Mesenchymal stem cell (in vitro differentiated cells and primary cell): ENCODE results near the gene INPP5A.
"Not testable (repeated sequence)": the region's sequence is repeated elsewhere in the genome, so short reads cannot be mapped to it uniquely, and the experiment has no call there.

ENCODE experiments used
- DNase-seq: peaks from one replicate; pipeline ENCODE4 v3.0.0-alpha.2; 2013
- H2AFZ ChIP-seq: one replicate; pipeline ENCODE4 v1.6.1; 2013; ENCODE audit warnings: low read depth, mild to moderate bottlenecking, control low read depth, inconsistent platforms, low read length, moderate library complexity
- H2AK5ac ChIP-seq: 2 replicates; pipeline ENCODE4 v1.6.1; 2013; ENCODE audit warnings: low read length, moderate library complexity, mild to moderate bottlenecking, inconsistent platforms; ENCODE audit not compliant: severe bottlenecking
- H2BK120ac ChIP-seq: one replicate; pipeline ENCODE4 v1.6.1; 2013; ENCODE audit warnings: low read depth, mild to moderate bottlenecking, inconsistent platforms, low read length, moderate library complexity
- H2BK12ac ChIP-seq, 2 experiments: one replicate each; pipeline ENCODE4 v1.6.1; 2013; ENCODE audit warnings: inconsistent platforms in 2 of 2, low read length in 2 of 2, mild to moderate bottlenecking in 2 of 2, moderate library complexity in 2 of 2, control low read depth in 1 of 2
- H2BK15ac ChIP-seq: one replicate; pipeline ENCODE4 v1.6.1; 2013; ENCODE audit warnings: mild to moderate bottlenecking, low read depth, inconsistent platforms; ENCODE audit not compliant: poor library complexity, severe bottlenecking
- H2BK5ac ChIP-seq: 2 replicates; pipeline ENCODE4 v1.6.1; 2013; ENCODE audit warnings: low read depth, mild to moderate bottlenecking, low read length, control low read depth, inconsistent platforms; ENCODE audit not compliant: poor library complexity, severe bottlenecking
- H3K14ac ChIP-seq, 2 experiments: one replicate each; pipeline ENCODE4 v1.6.1; 2013; ENCODE audit warnings: inconsistent platforms in 2 of 2, low read length in 2 of 2, control low read depth in 1 of 2, mild to moderate bottlenecking in 1 of 2, moderate library complexity in 1 of 2
- H3K18ac ChIP-seq, 2 experiments: one replicate each; pipeline ENCODE4 v1.6.1; 2013; ENCODE audit warnings: inconsistent platforms in 2 of 2, low read length in 2 of 2, control low read depth in 1 of 2, low read depth in 1 of 2, mild to moderate bottlenecking in 1 of 2
- H3K23ac ChIP-seq, 2 experiments: one replicate each; pipeline ENCODE4 v1.6.1; 2013; ENCODE audit warnings: inconsistent platforms in 2 of 2, low read length in 2 of 2, mild to moderate bottlenecking in 2 of 2, moderate library complexity in 2 of 2, control low read depth in 1 of 2
- H3K27ac ChIP-seq: 2 replicates; pipeline ENCODE4 v1.5.1; 2013; ENCODE audit warnings: mild to moderate bottlenecking, moderate library complexity, low read length, control low read depth, inconsistent platforms; ENCODE audit not compliant: poor library complexity, severe bottlenecking
- H3K27me3 ChIP-seq, 2 experiments: 2 replicates each; pipeline versions ENCODE4 v1.6.1 to v1.7.0; 2013; ENCODE audit warnings: low read length in 2 of 2, mild to moderate bottlenecking in 2 of 2, moderate library complexity in 2 of 2, control low read depth in 1 of 2, inconsistent platforms in 1 of 2; ENCODE audit not compliant: control insufficient read depth in 1 of 2, insufficient read depth in 1 of 2
- H3K36me3 ChIP-seq, 2 experiments: 2 replicates each; pipeline versions ENCODE4 v1.6.1 to v1.7.0; 2013; ENCODE audit warnings: low read length in 2 of 2, control low read depth in 1 of 2, inconsistent platforms in 1 of 2, low read depth in 1 of 2, mild to moderate bottlenecking in 1 of 2; ENCODE audit not compliant: insufficient read depth in 2 of 2, control insufficient read depth in 1 of 2
- H3K4ac ChIP-seq, 2 experiments: one replicate each; pipeline ENCODE4 v1.6.1; 2013; ENCODE audit warnings: inconsistent platforms in 2 of 2, low read length in 2 of 2, mild to moderate bottlenecking in 2 of 2, moderate library complexity in 2 of 2, control low read depth in 1 of 2, low read depth in 1 of 2
- H3K4me1 ChIP-seq: 2 replicates; pipeline ENCODE4 v1.6.1; 2013; ENCODE audit warnings: low read depth, low read length, control low read depth; ENCODE audit not compliant: control insufficient read depth, insufficient read depth
- H3K4me2 ChIP-seq: 2 replicates; pipeline ENCODE4 v1.6.1; 2013; ENCODE audit warnings: low read length, mild to moderate bottlenecking, inconsistent platforms; ENCODE audit not compliant: poor library complexity, severe bottlenecking
- H3K4me3 ChIP-seq, 2 experiments: 2 replicates each; pipeline versions ENCODE4 v1.5.1 to v1.7.0; 2013; ENCODE audit warnings: low read length in 2 of 2, mild to moderate bottlenecking in 2 of 2, control low read depth in 1 of 2, low read depth in 1 of 2; ENCODE audit not compliant: insufficient read depth in 1 of 2
- H3K79me1 ChIP-seq: replicated peaks from 2 replicates; pipeline ENCODE4 v1.6.1; 2013; ENCODE audit warnings: mild to moderate bottlenecking, control low read depth, low read length, inconsistent platforms; ENCODE audit not compliant: poor library complexity, severe bottlenecking
- H3K9ac ChIP-seq: 2 replicates; pipeline ENCODE4 v1.7.0; 2013; ENCODE audit warnings: mild to moderate bottlenecking, low read length, moderate library complexity
- H3K9me3 ChIP-seq: 2 replicates; pipeline ENCODE4 v1.7.0; 2013; ENCODE audit warnings: mild to moderate bottlenecking, low read length; ENCODE audit not compliant: control insufficient read depth
- H4K8ac ChIP-seq: one replicate; pipeline ENCODE4 v1.6.1; 2013; ENCODE audit warnings: inconsistent platforms, mild to moderate bottlenecking, low read length, moderate library complexity
- H4K91ac ChIP-seq: one replicate; pipeline ENCODE4 v1.6.1; 2013; ENCODE audit warnings: mild to moderate bottlenecking, low read length, inconsistent platforms
- WGBS: methylation state at CpG from one replicate; pipeline ENCODE4 v1.1.7; 2013; ENCODE audit warnings: mixed read lengths; 5-methylcytosine and 5-hydroxymethylcytosine counted together

The INPP5A gene

GRCh38 chr10:132679217-132679595 lies 141.6 kb downstream of the INPP5A start:
- Histone ChIP-seq H3K18ac (no peak overlapping the region), H3K9me3 (no peaks in the 10 kb centered on the region), H2AFZ (no peak overlapping the region), H3K9ac (no peak overlapping the region), H3K4me3 (no peak overlapping the region), H2BK5ac (no peak overlapping the region), H3K79me1 (peaks cover 35% of the 10 kb centered on the region), H4K8ac (no peak overlapping the region), H3K23ac (no peak overlapping the region), H3K36me3 (peaks cover 0 to 21% of the 10 kb centered on the region in 2 experiments), H4K91ac (no peak overlapping the region), H2AK5ac (no peak overlapping the region), H3K14ac (no peak overlapping the region), H3K27me3 (no peaks in the 10 kb centered on the region), H3K27ac (no peak overlapping the region), H3K4ac (no peak overlapping the region), H2BK15ac (no peak overlapping the region), H3K4me1 (peaks cover 5% of the 10 kb centered on the region), H2BK12ac (no peak overlapping the region), H2BK120ac (no peak overlapping the region), H3K4me2 (no peak overlapping the region)
- 95% methylated on average over 10 of the region's 10 CpGs for WGBS
- no peak for DNase-seq

- Histone ChIP-seq H3K4me2 (no peak overlapping the region), H4K91ac (no peak overlapping the region), H2BK15ac (no peak overlapping the region), H3K9ac (no peak overlapping the region), H3K14ac (no peak overlapping the region), H2AK5ac (no peak overlapping the region), H2BK120ac (no peak overlapping the region), H3K4ac (no peak overlapping the region), H3K27ac (no peak overlapping the region), H2BK12ac (no peak overlapping the region), H3K4me3 (no peak overlapping the region), H3K9me3 (no peaks in the 10 kb centered on the region), H3K4me1 (peaks cover 9% of the 10 kb centered on the region), H3K18ac (no peak overlapping the region), H4K8ac (no peak overlapping the region), H3K79me1 (peaks cover 36% of the 10 kb centered on the region), H2AFZ (no peak overlapping the region), H3K23ac (no peak overlapping the region), H2BK5ac (no peak overlapping the region), H3K36me3 (peaks cover 0 to 21% of the 10 kb centered on the region in 2 experiments), H3K27me3 (no peaks in the 10 kb centered on the region)
- DNase-seq, result no peak
- 96% methylated on average over 3 of the region's 3 CpGs for WGBS
These were observed 142.1 kb downstream of the INPP5A start for GRCh38 chr10:132679640-132680039.

GRCh38 chr10:132680741-132681140 lies 143.2 kb downstream of the INPP5A start:
- H4K8ac ChIP-seq, H3K4me2 ChIP-seq, H3K27ac ChIP-seq, H2AFZ ChIP-seq, H3K9me3 ChIP-seq, H3K9ac ChIP-seq, H2AK5ac ChIP-seq, H3K4ac ChIP-seq, DNase-seq, H2BK5ac ChIP-seq, H2BK120ac ChIP-seq, H3K27me3 ChIP-seq, H2BK12ac ChIP-seq, H3K18ac ChIP-seq, H4K91ac ChIP-seq, H3K14ac ChIP-seq, H2BK15ac ChIP-seq, H3K4me3 ChIP-seq, H3K23ac ChIP-seq: not testable (repeated sequence)
- WGBS, result 99% methylated on average over 20 of the region's 28 CpGs
- peaks cover 17% of the 10 kb centered on the region for H3K4me1 ChIP-seq
- H3K36me3 ChIP-seq, result peaks cover 0 to 21% of the 10 kb centered on the region in 2 experiments
- H3K79me1 ChIP-seq, result peaks cover 33% of the 10 kb centered on the region

- H4K91ac ChIP-seq, result no peak overlapping the region
- no peak overlapping the region for H2BK120ac ChIP-seq
- peaks cover 20% of the 10 kb centered on the region for H3K4me1 ChIP-seq
- 97% methylated on average over 25 of the region's 25 CpGs for WGBS
- no peak for DNase-seq
- H3K27ac ChIP-seq, result no peak overlapping the region
- no peak overlapping the region for H2BK5ac ChIP-seq
- H3K4me3 ChIP-seq, result no peak overlapping the region
- no peak overlapping the region for H2AFZ ChIP-seq
- H3K23ac ChIP-seq, result no peak overlapping the region
- no peak overlapping the region for H3K9ac ChIP-seq
- no peak overlapping the region for H4K8ac ChIP-seq
- H3K4ac ChIP-seq, result no peak overlapping the region
- H3K4me2 ChIP-seq, result no peak overlapping the region
- no peak overlapping the region for H3K14ac ChIP-seq
- no peaks in the 10 kb centered on the region for H3K9me3 ChIP-seq
- H3K27me3 ChIP-seq, result no peaks in the 10 kb centered on the region
- peaks cover 32% of the 10 kb centered on the region for H3K79me1 ChIP-seq
- H2BK15ac ChIP-seq, result no peak overlapping the region
- no peak overlapping the region for H2BK12ac ChIP-seq
- H3K18ac ChIP-seq, result no peak overlapping the region
- no peak overlapping the region for H2AK5ac ChIP-seq
- peaks cover 0 to 17% of the 10 kb centered on the region in 2 experiments for H3K36me3 ChIP-seq
These were observed 144.5 kb downstream of the INPP5A start for GRCh38 chr10:132681858-132682755.
